Thoracic aorta (tissue), 2 donors: Measurements from ENCODE around the gene FBXL2. TPM values are rescaled to one million over a fixed set of nuclear protein-coding genes. Genes with fewer than 3 reads are reported as not detected.
"Not testable (repeated sequence)": the region's sequence is repeated elsewhere in the genome, so short reads cannot be mapped to it uniquely, and the experiment has no call there.

Experiments used
- ATAC-seq: fragments of 150-250 bp; one replicate; pipeline ENCODE4 v1.8.0; 2017; ENCODE audit warnings: low read depth; ENCODE audit not compliant: insufficient number of reproducible peaks, low FRiP score
- DNase-seq: peaks from one replicate; pipeline ENCODE4 v3.0.0-alpha.2; 2020; ENCODE audit warnings: low spot score
- H3K27ac ChIP-seq, 2 donors: fragments of 200-600 bp; sonication (generic); 1 replicate in 1 of 2; 2 replicates in 1 of 2; pipeline ENCODE4 v1.5.1; 2016; ENCODE audit warnings: mild to moderate bottlenecking in 2 of 2, moderate library complexity in 2 of 2
- H3K27me3 ChIP-seq: fragments of 200-600 bp; sonication (generic); replicated peaks from 2 replicates; pipeline ENCODE4 v1.6.0; 2016; ENCODE audit warnings: mild to moderate bottlenecking; ENCODE audit not compliant: insufficient read depth
- H3K36me3 ChIP-seq: fragments of 200-600 bp; sonication (generic); one replicate; pipeline ENCODE4 v1.5.1; 2016
- H3K4me1 ChIP-seq, 2 donors: fragments of 200-600 bp; sonication (generic); 1 replicate in 1 of 2; 2 replicates in 1 of 2; pipeline versions ENCODE4 v1.5.1 to v1.6.0; 2016; ENCODE audit warnings: low read depth in 2 of 2, mild to moderate bottlenecking in 1 of 2; ENCODE audit not compliant: control insufficient read depth in 1 of 2
- H3K4me3 ChIP-seq: fragments of 200-600 bp; sonication (generic); 2 replicates; pipeline ENCODE4 v1.5.1; 2016; ENCODE audit warnings: mild to moderate bottlenecking
- H3K9me3 ChIP-seq: fragments of 200-600 bp; sonication (generic); 2 replicates; pipeline ENCODE4 v1.5.1; 2016
- CTCF ChIP-seq: fragments of 200-600 bp; sonication (generic); IDR thresholded peaks from one replicate; pipeline ENCODE4 v1.5.1; 2019; ENCODE audit warnings: antibody characterized with exemption
- total RNA-seq, 2 donors: library from RNA; depleted of rRNA; stranded (reverse); fragments of >200 nt; gene quantifications; one replicate each; pipeline versions ENCODE4 v1.1.0 to v1.2.3, GENCODE V29; 2016

The FBXL2 gene
- total RNA-seq, 2 donors from 2014 or later, result 21.7 to 24.6 TPM

DNA sequence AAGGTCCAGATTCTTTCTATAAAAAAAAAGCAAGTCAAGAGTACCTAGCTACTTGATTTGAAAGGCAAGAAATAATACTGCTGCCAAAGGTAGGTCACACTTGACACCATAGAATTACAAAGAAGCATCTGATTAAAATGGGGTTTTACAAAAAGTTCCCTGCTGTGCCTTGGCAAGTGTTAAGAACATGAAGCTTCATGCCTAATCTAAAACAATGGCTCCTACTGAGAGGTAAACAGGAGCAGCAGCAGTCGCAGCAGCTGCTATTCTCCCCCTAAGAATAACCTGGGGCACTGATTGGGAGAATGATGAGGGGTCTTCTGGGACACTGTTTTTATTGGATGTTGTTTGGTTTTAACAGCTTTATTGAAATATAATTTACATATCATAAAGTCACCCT lies 148.8 kb downstream of the FBXL2 start:
- no peaks in the 10 kb centered on the region for H3K27me3 ChIP-seq
- H3K9me3 ChIP-seq, result no peaks in the 10 kb centered on the region
- DNase-seq (no peak), ATAC-seq (no peak)
- peaks cover 26 to 31% of the 10 kb centered on the region in 2 donors for H3K4me1 ChIP-seq
- H3K36me3 ChIP-seq, result no peaks in the 10 kb centered on the region
- TF ChIP-seq CTCF, result no peak
- H3K4me3 ChIP-seq, result no peak overlapping the region
- H3K27ac ChIP-seq, result no peak overlapping the region

DNA sequence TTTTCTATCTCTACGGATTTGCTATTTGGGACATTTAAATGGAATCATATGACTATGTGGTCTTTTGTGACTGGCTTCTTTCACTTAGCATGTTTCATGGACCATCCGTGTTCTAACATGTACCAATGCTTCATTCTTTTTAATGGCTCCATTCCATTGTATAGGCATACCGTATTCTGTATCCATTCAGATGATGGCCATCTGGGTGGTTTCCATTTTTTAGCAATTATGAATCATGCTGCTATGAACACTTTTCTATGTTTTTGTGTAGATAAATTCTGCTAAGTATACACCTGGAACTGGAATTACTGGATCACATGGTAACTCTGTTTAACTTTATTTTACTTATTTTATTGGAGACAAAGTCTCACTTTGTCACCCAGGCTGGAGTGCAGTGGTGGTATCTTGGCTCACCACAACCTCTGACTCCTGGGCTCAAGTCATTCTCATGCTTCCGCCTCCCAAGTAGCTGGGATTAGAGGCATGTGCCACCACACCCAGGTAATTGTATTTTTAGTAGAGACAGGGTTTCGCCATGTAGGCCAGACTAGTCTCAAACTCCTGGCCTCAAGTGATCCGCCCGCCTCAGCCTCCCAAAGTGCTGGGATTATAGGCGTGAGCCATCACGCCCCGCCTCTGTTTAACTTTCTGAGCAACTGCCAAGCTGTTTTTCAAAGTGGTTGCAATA lies 149.5 kb downstream of the FBXL2 start:
- no peaks in the 10 kb centered on the region for H3K9me3 ChIP-seq
- DNase-seq, result no peak
- H3K4me3 ChIP-seq, result no peak overlapping the region
- H3K4me1 ChIP-seq, result peaks cover 26 to 38% of the 10 kb centered on the region in 2 donors
- H3K27ac ChIP-seq, result no peak overlapping the region
- H3K27me3 ChIP-seq, result no peaks in the 10 kb centered on the region
- ATAC-seq, result no peak
- TF ChIP-seq CTCF, result no peak
- no peaks in the 10 kb centered on the region for H3K36me3 ChIP-seq

- Histone ChIP-seq H3K9me3 (no peaks in the 10 kb centered on the region), H3K27ac (no peak overlapping the region), H3K4me3 (no peak overlapping the region), H3K36me3 (no peaks in the 10 kb centered on the region), H3K4me1 (peaks cover 39 to 58% of the 10 kb centered on the region in 2 donors), H3K27me3 (no peaks in the 10 kb centered on the region)
- TF ChIP-seq CTCF, result no peak
- DNase-seq (no peak), ATAC-seq (no peak)
Observed at GRCh38 chr3:33428734-33429133, 151.5 kb downstream of the FBXL2 start.

DNA sequence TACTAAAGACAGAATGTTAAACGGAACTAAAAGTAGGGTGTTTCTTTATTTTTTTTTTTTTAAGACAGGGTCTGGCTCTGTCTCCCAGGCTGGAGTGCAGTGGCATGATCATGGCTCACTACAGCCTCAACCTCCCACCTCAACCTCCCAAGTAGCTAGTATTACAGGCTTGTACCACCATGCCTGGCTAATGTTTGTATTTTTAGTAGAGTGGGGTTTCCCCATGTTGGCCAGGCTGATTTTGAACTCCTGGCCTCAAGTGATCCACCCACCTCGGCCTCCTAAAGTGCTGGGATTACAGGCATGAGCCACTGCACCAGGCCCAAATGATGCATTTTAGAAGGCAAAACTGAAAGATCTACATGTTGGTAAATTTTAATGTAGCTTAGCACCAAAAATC lies 152.1 kb downstream of the FBXL2 start:
- not testable (repeated sequence) for H3K9me3 ChIP-seq, H3K4me3 ChIP-seq, H3K36me3 ChIP-seq, DNase-seq, ATAC-seq, H3K27me3 ChIP-seq, H3K27ac ChIP-seq
- H3K4me1 ChIP-seq, result peaks cover 39 to 64% of the 10 kb centered on the region in 2 donors

DNA sequence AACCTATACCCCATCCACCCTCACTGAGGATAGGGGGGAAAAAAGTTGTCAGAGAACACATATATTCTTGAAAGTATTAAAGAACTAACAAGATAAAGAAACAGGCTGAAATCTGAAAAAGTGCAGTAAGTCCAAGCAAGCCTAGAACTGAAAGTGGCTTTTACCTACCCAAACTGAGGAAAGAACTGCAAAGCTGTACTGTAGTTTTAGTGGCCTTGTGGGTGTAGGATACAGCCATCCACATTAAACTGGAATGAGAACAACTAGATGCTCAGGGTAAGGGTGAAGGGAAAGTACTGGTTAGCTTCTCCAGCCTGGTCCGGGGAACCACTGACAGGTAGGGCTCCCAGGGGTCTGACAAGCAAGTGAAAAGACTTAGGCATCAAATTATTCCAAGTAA lies 152.8 kb downstream of the FBXL2 start:
- Histone ChIP-seq H3K4me3 (no peak overlapping the region), H3K4me1 (peaks cover 37 to 66% of the 10 kb centered on the region in 2 donors), H3K27ac (no peak overlapping the region), H3K9me3 (no peaks in the 10 kb centered on the region), H3K36me3 (no peaks in the 10 kb centered on the region), H3K27me3 (no peaks in the 10 kb centered on the region)
- no peak for ATAC-seq
- DNase-seq, result no peak
- TF ChIP-seq CTCF, result no peak

DNA sequence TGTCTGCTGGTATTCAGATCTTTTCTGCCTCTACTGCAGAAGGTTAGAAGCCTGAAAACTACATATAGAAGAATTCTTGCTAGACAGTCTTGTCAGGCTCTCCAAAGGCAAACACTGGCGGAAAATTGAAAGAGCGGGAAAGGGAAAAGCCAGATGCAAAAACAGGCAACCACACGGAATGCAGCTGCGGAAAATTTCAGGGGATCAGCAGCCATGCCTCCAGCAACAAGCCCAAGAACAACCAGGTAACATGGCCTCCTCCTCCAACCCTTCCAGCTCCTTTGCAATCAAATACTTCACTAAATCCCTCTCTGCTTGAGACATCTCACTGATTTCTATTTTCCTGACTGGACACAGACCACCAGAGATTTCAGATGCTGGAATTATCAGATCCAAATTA lies 153.3 kb downstream of the FBXL2 start:
- H3K4me1 ChIP-seq, result peaks cover 36 to 66% of the 10 kb centered on the region in 2 donors
- DNase-seq (no peak), ATAC-seq (no peak)

More for the DNA sequence above, 153.3 kb downstream of the FBXL2 start:
- Histone ChIP-seq H3K36me3 (no peaks in the 10 kb centered on the region), H3K4me3 (no peak overlapping the region), H3K27ac (no peak overlapping the region), H3K9me3 (no peaks in the 10 kb centered on the region), H3K27me3 (no peaks in the 10 kb centered on the region)
- TF ChIP-seq CTCF, result no peak
